Right lobe of liver (tissue), 6 donors: ENCODE measurements around the gene EDA. TPM values are rescaled to one million over a fixed set of nuclear protein-coding genes. Genes with fewer than 3 reads are reported as not detected.

Experiments used
- ATAC-seq, 4 donors: fragments of 200-7000 bp; cut with Tn5 transposase; one replicate each; pipeline ENCODE4 v1.9.1; 2020; ENCODE audit warnings: mild to moderate bottlenecking in 4 of 4, moderate library complexity in 4 of 4
- DNase-seq, 3 donors: peaks; one replicate each; pipeline ENCODE4 v3.0.0-alpha.2; 2020
- H3K27ac ChIP-seq, 3 donors: fragments of 200-600 bp; one replicate each; pipeline ENCODE4 v1.8.0; 2022
- H3K27me3 ChIP-seq, 2 donors: fragments of 200-600 bp; one replicate each; pipeline ENCODE4 v1.8.0; 2022
- H3K36me3 ChIP-seq, 4 donors: fragments of 200-600 bp; sonication (generic) in 1 of 4; one replicate each; pipeline versions ENCODE4 v1.5.1 to v1.8.0; 2017 to 2022; ENCODE audit warnings: control low read depth in 1 of 4
- H3K4me1 ChIP-seq, 4 donors: fragments of 200-600 bp; sonication (generic) in 1 of 4; one replicate each; pipeline versions ENCODE4 v1.5.1 to v1.8.0; 2017 to 2022; ENCODE audit warnings: control low read depth in 1 of 4
- H3K4me3 ChIP-seq, 3 donors: fragments of 200-600 bp; one replicate each; pipeline ENCODE4 v1.8.0; 2022
- H3K9me3 ChIP-seq, 4 donors: fragments of 200-600 bp; sonication (generic) in 1 of 4; one replicate each; pipeline versions ENCODE4 v1.5.1 to v1.8.0; 2017 to 2022; ENCODE audit warnings: control low read depth in 1 of 4
- POLR2A ChIP-seq: fragments of 450-650 bp; IDR thresholded peaks from one replicate; pipeline ENCODE4 v1.6.1; 2017; ENCODE audit warnings: antibody characterized with exemption, mild to moderate bottlenecking
- WGBS: methylation state at CpG from one replicate; pipeline ENCODE4 v1.1.6; 2018; ENCODE audit warnings: low coverage, low lambda C conversion rate; ENCODE audit not compliant: insufficient coverage; ENCODE audit errors: missing lambda C conversion rate; 5-methylcytosine and 5-hydroxymethylcytosine counted together
- intact Hi-C, 2 donors: fragments of 100-400 bp; cut with DNase I; formaldehyde crosslinking; loops; one replicate each; pipeline versions ENCODE4 v1.11.2 to v1.14.1; 2022
- total RNA-seq, 6 experiments: library from RNA; depleted of rRNA in 2 of 6; stranded (reverse); fragments of >200 nt in 2 of 6; fragmentation: NEBNext Ultra II Directional in 3 of 6; extraction: Animal tissue kit (Norgen Biotek cat#: 25700) in 3 of 6; gene quantifications; one replicate each; pipeline versions ENCODE4 v1.1.0 to v1.2.4, GENCODE V29; 2016 to 2023
- TF ChIP-seq, protein P1 (sequence below), 4 donors: fragments of 200-600 bp in 3 of 4; fragments of 450-650 bp in 1 of 4; IDR thresholded peaks; one replicate each; pipeline versions ENCODE4 v1.5.1 to v1.8.0; 2016 to 2022; ENCODE audit warnings: antibody characterized with exemption in 4 of 4, mild to moderate bottlenecking in 2 of 4
- donor health status: DM: no; HTN: yes; CAD: no.
- donor health status: DM: no; HTN: no; CAD: no.
- donor health status: DM: no; HTN: no; CAD: no.
- donor health status: DM: no; HTN: yes; CAD: no.
- donor health status: DM: no; HTN: yes; CAD: no.

EDA gene
- total RNA-seq, 6 experiments from 2014 or later, result 1.7 to 2.7 (median 2.1) TPM

GRCh38 chrX:70038951-70039350, 423.0 kb downstream of the EDA start:
- Histone ChIP-seq H3K36me3 (no peaks in the 10 kb centered on the region), H3K27ac (peak overlapping the region in 1 of 3 donors; percentile 22), H3K27me3 (no peaks in the 10 kb centered on the region), H3K4me3 (no peak overlapping the region), H3K4me1 (peaks cover 0 to 12% (median 0%) of the 10 kb centered on the region in 4 donors), H3K9me3 (no peaks in the 10 kb centered on the region)
- whole genome bisulfite sequencing, result 86% methylated on average over 1 of the region's 1 CpG
- no peak for TF ChIP-seq POLR2A
- TF ChIP-seq, protein P1, sequence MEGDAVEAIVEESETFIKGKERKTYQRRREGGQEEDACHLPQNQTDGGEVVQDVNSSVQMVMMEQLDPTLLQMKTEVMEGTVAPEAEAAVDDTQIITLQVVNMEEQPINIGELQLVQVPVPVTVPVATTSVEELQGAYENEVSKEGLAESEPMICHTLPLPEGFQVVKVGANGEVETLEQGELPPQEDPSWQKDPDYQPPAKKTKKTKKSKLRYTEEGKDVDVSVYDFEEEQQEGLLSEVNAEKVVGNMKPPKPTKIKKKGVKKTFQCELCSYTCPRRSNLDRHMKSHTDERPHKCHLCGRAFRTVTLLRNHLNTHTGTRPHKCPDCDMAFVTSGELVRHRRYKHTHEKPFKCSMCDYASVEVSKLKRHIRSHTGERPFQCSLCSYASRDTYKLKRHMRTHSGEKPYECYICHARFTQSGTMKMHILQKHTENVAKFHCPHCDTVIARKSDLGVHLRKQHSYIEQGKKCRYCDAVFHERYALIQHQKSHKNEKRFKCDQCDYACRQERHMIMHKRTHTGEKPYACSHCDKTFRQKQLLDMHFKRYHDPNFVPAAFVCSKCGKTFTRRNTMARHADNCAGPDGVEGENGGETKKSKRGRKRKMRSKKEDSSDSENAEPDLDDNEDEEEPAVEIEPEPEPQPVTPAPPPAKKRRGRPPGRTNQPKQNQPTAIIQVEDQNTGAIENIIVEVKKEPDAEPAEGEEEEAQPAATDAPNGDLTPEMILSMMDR (IDR thresholded peaks at IDR 0.05), result no peak
- intact Hi-C loops, result loop anchor here (10.0 kb wide), 1 partner anchor 56 kb away; no protein-coding TSS in a partner anchor
- ATAC-seq (peak in 3 of 4 donors; percentile 17 to 41 (median 19)), DNase-seq (no peak)

DNA sequence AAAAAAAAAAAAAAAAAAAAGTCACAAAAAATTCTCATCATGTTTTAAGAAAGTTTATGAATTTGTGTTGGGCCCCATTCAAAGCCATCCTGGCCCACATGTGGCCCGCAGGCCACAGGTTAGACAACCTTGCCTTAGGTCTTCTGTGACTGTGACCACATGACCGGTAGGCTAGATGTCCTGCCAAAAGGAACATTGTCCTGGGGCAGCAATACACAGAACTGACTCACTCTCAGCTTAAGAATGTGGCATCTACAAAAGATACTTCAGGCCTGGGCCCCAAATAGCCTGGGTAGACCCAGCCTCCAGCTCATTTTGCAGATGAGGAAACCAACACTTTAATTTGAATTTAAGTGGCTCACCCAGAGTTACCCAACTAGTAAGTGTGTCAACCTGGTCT, 423.8 kb downstream of the EDA start:
- Histone ChIP-seq H3K4me3 (no peak overlapping the region), H3K4me1 (peaks cover 0 to 12% (median 0%) of the 10 kb centered on the region in 4 donors), H3K27me3 (no peaks in the 10 kb centered on the region), H3K27ac (no peak overlapping the region), H3K9me3 (no peaks in the 10 kb centered on the region), H3K36me3 (no peaks in the 10 kb centered on the region)
- intact Hi-C loops, result loop anchor here (10.0 kb wide), 1 partner anchor 55 kb away; no protein-coding TSS in a partner anchor
- TF ChIP-seq, protein P1 (IDR thresholded peaks at IDR 0.05), result no peak
- no peak for TF ChIP-seq POLR2A
- DNase-seq, result no peak
- WGBS, result 66% methylated on average over 2 of the region's 2 CpGs
- peak; percentile 20 to 69 (median 56) for ATAC-seq

GRCh38 chrX:70041993-70042392, 426.1 kb downstream of the EDA start:
- WGBS, result 50% methylated on average over 1 of the region's 6 CpGs
- TF ChIP-seq, protein P1 (IDR thresholded peaks at IDR 0.05), result no peak
- no peak for TF ChIP-seq POLR2A
- DNase-seq, result no peak
- Histone ChIP-seq H3K4me3 (no peak overlapping the region), H3K27ac (no peak overlapping the region), H3K4me1 (peaks cover 0 to 12% (median 0%) of the 10 kb centered on the region in 4 donors), H3K27me3 (no peaks in the 10 kb centered on the region), H3K9me3 (no peaks in the 10 kb centered on the region), H3K36me3 (no peaks in the 10 kb centered on the region)
- intact Hi-C loops, result no loop called here
- ATAC-seq, result no peak

DNA sequence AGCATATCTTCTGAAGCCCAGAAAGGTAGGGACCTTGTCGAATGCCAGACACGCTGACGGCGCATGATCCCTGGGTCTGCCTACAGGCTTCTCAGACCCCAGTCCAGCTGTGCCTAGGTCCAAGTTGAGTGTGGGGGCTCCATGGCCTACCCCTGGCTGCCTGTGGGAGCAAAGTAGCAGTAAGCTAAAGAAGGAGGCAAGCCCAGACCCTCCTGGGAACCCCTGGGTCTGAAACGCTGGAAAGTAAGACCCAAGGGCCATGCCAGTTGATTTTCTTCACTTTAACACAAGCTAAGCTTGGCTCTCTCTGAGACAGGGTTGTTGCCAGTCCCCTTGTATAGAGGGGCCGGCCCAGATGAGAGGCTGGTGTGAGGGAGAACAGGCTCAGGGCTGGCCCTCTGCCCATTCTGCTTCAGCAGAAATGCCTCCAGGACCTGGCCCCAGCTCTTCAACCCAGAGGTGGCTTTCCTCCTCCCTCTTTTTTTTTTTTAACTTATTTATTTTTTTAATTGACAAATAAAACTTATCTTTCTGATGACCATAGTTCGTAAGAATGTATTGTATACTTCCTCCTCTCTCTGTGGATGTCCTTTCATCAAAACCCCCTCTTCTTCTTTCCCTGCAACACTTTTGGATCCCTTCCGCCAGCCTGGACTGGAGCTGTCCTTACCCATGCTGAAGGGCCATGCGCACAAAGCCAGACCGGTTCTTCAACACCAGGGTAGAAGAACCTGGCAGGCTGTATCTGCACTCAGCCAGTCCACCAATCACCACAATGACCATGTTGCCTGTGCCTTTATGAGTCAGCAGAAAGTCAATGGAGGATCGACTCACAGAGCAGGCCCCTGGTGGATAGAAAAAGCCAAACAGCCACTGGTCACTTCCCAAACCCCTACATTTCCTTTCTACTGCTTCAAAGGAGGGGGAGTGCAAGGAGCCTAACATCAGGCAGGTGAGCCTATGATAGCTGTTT, 426.8 kb downstream of the EDA start:
- 85% methylated on average over 7 of the region's 11 CpGs for WGBS
- Histone ChIP-seq H3K27me3 (no peaks in the 10 kb centered on the region), H3K4me1 (peaks cover 0 to 12% (median 0%) of the 10 kb centered on the region in 4 donors), H3K36me3 (no peaks in the 10 kb centered on the region), H3K9me3 (no peaks in the 10 kb centered on the region), H3K4me3 (no peak overlapping the region), H3K27ac (no peak overlapping the region)
- TF ChIP-seq, protein P1 (IDR thresholded peaks at IDR 0.05), result no peak
- no peak for TF ChIP-seq POLR2A
- intact Hi-C loops, result no loop called here
- no peak for ATAC-seq
- DNase-seq, result no peak
